ENCODE results near the gene XXYLT1.

The XXYLT1 gene

GRCh38 chr3:195148549-195148948, 122.4 kb downstream of the XXYLT1 start:
- no peak overlapping the region for H3K4me3 ChIP-seq (ENCODE audit: low read length)
- DNase-seq (ENCODE audit: low read depth, low spot score) = no peak

- H3K4me3 ChIP-seq (ENCODE audit: low read length) = no peak overlapping the region
- DNase-seq (ENCODE audit: low read depth, low spot score) = no peak
Observed at GRCh38 chr3:195147649-195148080, 123.3 kb downstream of the XXYLT1 start.

GRCh38 chr3:195146131-195146530, 124.8 kb downstream of the XXYLT1 start:
- DNase-seq (ENCODE audit: low read depth, low spot score) = no peak
- no peak overlapping the region for H3K4me3 ChIP-seq (ENCODE audit: low read length)

DNA sequence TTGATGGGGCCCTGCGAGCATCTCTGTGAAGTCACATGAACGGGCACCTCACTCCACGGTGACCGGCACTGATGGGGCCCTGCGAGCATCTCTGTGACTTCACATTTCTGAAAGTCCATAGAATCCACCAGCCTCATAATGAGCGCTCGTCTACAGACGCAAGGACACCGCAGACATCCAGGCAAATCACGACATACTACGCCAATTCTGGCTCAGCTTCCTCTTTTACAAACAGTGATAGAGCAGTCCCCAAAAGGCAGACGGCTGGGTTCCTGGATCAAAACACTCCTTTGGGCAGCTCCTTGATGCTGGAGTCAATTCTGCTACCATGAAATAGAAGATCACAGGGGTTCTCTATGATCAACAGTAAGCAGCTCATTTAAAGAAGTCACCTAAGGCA, 125.4 kb downstream of the XXYLT1 start:
- H3K4me3 ChIP-seq (ENCODE audit: low read length) = no peak overlapping the region
- DNase-seq (ENCODE audit: low read depth, low spot score) = no peak

DNA sequence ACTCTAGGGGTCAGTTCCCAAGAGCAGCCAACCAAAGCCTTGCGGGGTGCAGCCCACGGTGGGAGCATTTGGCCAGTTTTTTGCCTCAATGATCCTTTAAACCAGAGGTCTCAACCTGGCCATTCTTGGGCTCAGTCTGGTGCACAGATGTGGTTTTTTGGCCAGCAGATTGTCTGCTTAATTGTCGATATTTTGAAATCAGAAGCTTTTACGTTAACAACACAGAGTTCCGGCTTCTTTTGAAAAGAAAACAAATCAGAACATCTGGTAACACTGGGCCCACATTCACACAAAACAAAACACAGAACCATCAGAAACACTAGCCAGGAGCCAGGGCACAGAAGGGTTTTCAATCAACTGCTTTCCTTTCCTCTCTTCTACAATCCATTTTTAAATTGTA, 127.7 kb downstream of the XXYLT1 start:
- no peak for DNase-seq (ENCODE audit: low read depth, low spot score)
- H3K4me3 ChIP-seq (ENCODE audit: low read length) = no peak overlapping the region

DNA sequence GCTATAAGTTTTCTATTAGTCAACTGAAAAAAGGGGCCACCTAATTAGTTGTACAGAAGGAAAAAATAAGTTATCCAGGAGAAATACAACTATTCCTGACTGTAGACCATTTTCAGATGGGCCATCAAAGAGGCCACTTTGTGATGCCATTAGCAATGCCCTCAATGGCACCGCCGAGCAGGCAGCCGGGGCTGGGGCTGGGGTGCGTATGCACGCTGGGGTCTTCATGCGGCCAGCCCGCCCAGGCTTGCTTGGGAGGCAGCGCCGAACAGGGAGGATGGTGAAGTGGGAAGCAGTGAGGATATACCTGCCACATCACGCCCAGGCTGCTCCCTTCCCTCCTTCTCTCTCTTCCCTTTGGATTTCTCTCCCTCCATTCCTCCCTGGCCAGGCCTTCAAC, 128.4 kb downstream of the XXYLT1 start:
- no peak overlapping the region for H3K4me3 ChIP-seq (ENCODE audit: low read length)
- no peak for DNase-seq (ENCODE audit: low read depth, low spot score)

GRCh38 chr3:195140816-195141793, 129.9 kb downstream of the XXYLT1 start:
- no peak for DNase-seq (ENCODE audit: low read depth, low spot score)
- H3K4me3 ChIP-seq (ENCODE audit: low read length) = no peak overlapping the region

GRCh38 chr3:195140410-195140809, 130.5 kb downstream of the XXYLT1 start:
- no peak overlapping the region for H3K4me3 ChIP-seq (ENCODE audit: low read length)
- no peak for DNase-seq (ENCODE audit: low read depth, low spot score)

DNA sequence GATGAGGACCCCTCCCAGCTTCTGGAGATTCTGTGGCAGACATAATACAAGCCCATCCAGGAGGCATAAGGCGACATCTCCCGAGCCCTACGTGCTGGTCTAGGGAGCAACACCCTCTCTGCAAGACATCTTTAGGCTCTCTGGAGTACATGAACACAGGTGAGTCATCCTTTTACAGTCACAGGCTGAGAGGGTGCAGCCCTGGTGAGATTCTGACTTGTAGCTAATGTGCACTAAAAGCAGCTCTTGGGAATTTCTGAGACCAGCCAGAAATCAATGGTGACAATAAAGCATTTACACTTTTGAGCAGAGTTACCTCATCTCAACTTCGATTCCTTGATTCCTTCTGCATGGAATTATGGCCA, 131.1 kb downstream of the XXYLT1 start:
- H3K4me3 ChIP-seq (ENCODE audit: low read length) = no peak overlapping the region
- DNase-seq (ENCODE audit: low read depth, low spot score) = no peak

- DNase-seq (ENCODE audit: low read depth, low spot score) = no peak
- H3K4me3 ChIP-seq (ENCODE audit: low read length) = no peak overlapping the region
Observed at GRCh38 chr3:195139091-195139875, 131.7 kb downstream of the XXYLT1 start.

GRCh38 chr3:195137638-195138588, 133.0 kb downstream of the XXYLT1 start:
- no peak for DNase-seq (ENCODE audit: low read depth, low spot score)
- no peak overlapping the region for H3K4me3 ChIP-seq (ENCODE audit: low read length)

- no peak overlapping the region for H3K4me3 ChIP-seq (ENCODE audit: low read length)
- DNase-seq (ENCODE audit: low read depth, low spot score) = no peak
Observed at GRCh38 chr3:195135917-195136316, 135.0 kb downstream of the XXYLT1 start.

- no peak overlapping the region for H3K4me3 ChIP-seq (ENCODE audit: low read length)
- DNase-seq (ENCODE audit: low read depth, low spot score) = no peak
Observed at GRCh38 chr3:195134431-195134830, 136.5 kb downstream of the XXYLT1 start.

DNA sequence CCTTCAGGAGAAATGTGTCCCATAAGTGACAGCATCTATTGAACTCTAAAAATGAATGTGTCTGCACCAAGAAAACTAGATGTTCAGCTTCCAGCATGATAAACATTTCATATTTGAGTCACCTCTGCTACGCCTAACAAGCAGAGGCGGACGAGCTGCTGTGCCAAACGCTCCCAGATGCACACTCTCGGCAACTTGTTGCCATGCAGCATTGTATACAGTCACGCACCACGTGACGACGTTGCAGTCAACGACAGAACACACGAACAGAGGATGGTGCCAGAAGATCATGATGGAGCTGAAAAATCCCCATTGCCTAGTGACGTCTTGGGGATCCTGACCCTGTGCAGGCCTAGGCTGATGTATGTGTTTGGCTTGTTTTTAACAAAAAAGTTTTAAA, 137.5 kb downstream of the XXYLT1 start:
- no peak for DNase-seq (ENCODE audit: low read depth, low spot score)

DNA sequence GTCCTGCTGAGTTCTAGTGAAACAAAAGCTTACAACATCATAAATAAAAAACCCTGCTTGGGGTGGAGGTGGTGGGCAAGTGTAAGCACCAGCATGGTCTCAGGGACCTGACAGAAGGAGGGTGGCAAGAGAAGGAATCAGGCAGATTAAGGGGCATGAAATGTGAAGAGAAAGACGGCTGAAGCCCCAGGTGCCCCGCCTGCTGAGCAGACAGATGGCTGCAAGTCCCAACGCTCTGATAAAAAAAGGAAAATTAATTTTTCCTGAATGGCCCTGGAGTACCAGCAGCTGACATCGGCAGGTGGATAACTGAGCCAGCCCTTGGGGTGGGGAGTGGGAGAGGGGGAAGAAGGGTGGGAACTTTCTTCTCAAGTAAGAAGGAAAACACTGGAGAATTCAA, 137.9 kb downstream of the XXYLT1 start:
- DNase-seq (ENCODE audit: low read depth, low spot score) = no peak
- no peak overlapping the region for H3K4me3 ChIP-seq (ENCODE audit: low read length)

More for the DNA sequence above, 137.5 kb downstream of the XXYLT1 start:
- H3K4me3 ChIP-seq (ENCODE audit: low read length) = no peak overlapping the region

DNA sequence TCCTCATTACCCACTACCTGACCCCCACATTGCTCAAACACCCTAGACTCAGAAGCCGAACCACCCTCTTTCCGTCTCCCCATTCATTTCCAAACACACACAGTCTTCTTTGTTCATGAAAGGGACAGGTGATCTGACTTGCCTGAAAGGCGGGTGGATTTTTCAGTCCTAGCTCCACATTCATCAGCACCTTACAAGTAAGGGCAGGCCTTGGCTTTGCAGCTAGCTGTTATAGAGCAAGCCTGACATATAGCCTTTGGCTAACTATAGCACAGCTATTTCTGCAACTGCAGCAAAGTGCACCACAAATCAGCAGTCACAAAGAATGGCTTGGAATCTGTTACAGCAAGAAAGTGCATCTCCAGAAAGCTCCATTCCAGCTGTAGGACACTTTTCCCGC, 139.8 kb downstream of the XXYLT1 start:
- DNase-seq (ENCODE audit: low read depth, low spot score) = no peak

GRCh38 chr3:195129644-195130492, 141.1 kb downstream of the XXYLT1 start:
- no peak for DNase-seq (ENCODE audit: low read depth, low spot score)
- no peak overlapping the region for H3K4me3 ChIP-seq (ENCODE audit: low read length)

More for the DNA sequence above, 139.8 kb downstream of the XXYLT1 start:
- H3K4me3 ChIP-seq (ENCODE audit: low read length) = no peak overlapping the region

- H3K4me3 ChIP-seq (ENCODE audit: low read length) = no peak overlapping the region
- DNase-seq (ENCODE audit: low read depth, low spot score) = no peak
Observed at GRCh38 chr3:195129072-195129643, 141.8 kb downstream of the XXYLT1 start.

Data from Jurkat, Clone E6-1 (cell line).